Measurements from ENCODE around the gene ASAP2. TPM values are rescaled to one million over a fixed set of nuclear protein-coding genes. Genes with fewer than 3 reads are reported as not detected.

The ASAP2 gene
- total RNA-seq, 4 donors from 2014 or later: 33.2 to 62.1 (median 54.5) TPM

DNA sequence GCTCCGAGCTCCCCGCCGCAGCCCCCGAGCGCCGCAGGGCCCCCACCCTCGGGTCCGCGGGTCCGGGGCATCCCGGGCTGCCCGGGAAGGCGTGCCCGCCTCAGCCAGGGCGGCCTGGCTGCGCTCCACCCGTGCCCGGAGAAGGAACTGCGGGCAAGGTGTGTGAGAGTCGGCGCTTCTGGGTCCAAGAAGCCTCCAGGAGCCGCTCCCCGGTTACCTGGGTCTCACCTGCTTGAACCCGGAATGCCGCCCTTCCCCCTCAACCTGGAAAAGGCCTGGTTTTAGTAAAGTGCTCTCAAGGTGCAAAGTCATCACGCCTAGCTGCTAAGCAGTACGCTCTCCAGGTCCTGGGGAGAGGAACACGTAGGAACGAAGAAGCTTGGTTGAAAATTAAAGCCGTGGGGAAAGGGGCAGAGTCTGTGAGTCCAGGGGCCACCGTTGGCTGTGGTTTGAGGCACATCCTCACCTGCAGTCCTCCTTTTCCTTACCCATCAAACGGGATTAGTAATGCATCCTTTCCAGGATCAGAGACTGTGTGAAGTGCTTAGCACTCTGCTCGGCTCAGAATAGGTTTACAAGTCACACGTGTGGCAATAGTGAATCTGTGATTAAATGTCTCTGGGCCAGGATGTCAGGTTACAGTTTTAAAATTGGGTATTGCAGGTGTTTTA lies 1.2 kb downstream of the ASAP2 start:
- Histone ChIP-seq H3K27me3 (no peaks in the 10 kb centered on the region), H3K36me3 (no peaks in the 10 kb centered on the region), H3K27ac (peak overlapping the region; percentile 93 to 97 (median 95)), H3K9me3 (no peaks in the 10 kb centered on the region), H3K4me1 (peaks cover 13 to 56% (median 44%) of the 10 kb centered on the region in 4 donors), H3K4me3 (peak overlapping the region; percentile 73 to 97 (median 90))
- intact Hi-C loops (cut with DNase I; ENCODE audit: low total_unique reads): loop anchor here (5.0 to 10.0 kb wide), 2 partner anchors 63 to 125 kb away; no protein-coding TSS in a partner anchor
- DNase-seq: peak; percentile 64
- in situ Hi-C loops (cut with MboI; ENCODE audit: low pct_ligation_motif_present in 1 of 4, low pct_unique_long_range_greater_than_20kb in 1 of 4, low sequenced_read_pairs in 3 of 4): loop anchor here in 1 of 4 donors (25.0 kb wide), 1 partner anchor 130 kb away; no protein-coding TSS in a partner anchor
- peak in 2 of 3 donors; percentile 33 to 60 for TF ChIP-seq POLR2AphosphoS5 (IDR thresholded peaks at IDR 0.05)
- TF ChIP-seq EP300 (IDR thresholded peaks at IDR 0.05; ENCODE audit: low read depth): no peak
- peak; percentile 62 for TF ChIP-seq POLR2A (IDR thresholded peaks at IDR 0.05)
- 5 to 6% methylated on average over 4 to 22 of the region's 34 CpGs for WGBS, 2 donors (ENCODE audit: low coverage in 1 of 2)

DNA sequence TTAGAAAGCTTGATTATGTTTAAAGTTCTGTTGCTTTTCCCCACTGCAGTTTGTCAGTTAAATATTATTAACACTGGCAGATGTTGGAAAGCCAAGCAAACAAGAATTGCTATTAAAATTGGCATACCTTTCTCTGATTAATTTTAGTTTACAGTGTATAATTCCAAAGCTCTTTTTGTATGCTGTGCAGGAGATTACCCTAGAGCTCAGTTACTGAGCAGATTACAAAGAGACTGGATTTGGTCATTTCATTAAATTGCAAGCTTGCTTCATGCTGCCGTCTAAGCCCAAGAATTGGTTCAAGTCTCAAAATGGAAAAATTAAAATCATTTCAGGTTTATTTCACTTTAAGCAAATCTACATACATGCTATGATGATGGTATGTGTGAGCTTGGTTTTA lies 2.3 kb downstream of the ASAP2 start:
- Histone ChIP-seq H3K4me1 (peaks cover 19 to 67% (median 53%) of the 10 kb centered on the region in 4 donors), H3K27ac (peak overlapping the region; percentile 93 to 97 (median 95)), H3K4me3 (peak overlapping the region in 2 of 4 donors; percentile 73 to 96), H3K36me3 (no peaks in the 10 kb centered on the region), H3K9me3 (no peaks in the 10 kb centered on the region), H3K27me3 (no peaks in the 10 kb centered on the region)
- no peak for DNase-seq
- in situ Hi-C loops (cut with MboI; ENCODE audit: low pct_ligation_motif_present in 1 of 4, low pct_unique_long_range_greater_than_20kb in 1 of 4, low sequenced_read_pairs in 3 of 4): loop anchor here in 1 of 4 donors (25.0 kb wide), 1 partner anchor 128 kb away; no protein-coding TSS in a partner anchor
- 50 to 53% methylated on average over 1 of the region's 1 CpG for WGBS, 2 donors (ENCODE audit: low coverage in 1 of 2)
- TF ChIP-seq POLR2A (IDR thresholded peaks at IDR 0.05) (no peak), POLR2AphosphoS5 (IDR thresholded peaks at IDR 0.05) (no peak), EP300 (IDR thresholded peaks at IDR 0.05; ENCODE audit: low read depth) (no peak)
- TF ChIP-seq, protein P1, sequence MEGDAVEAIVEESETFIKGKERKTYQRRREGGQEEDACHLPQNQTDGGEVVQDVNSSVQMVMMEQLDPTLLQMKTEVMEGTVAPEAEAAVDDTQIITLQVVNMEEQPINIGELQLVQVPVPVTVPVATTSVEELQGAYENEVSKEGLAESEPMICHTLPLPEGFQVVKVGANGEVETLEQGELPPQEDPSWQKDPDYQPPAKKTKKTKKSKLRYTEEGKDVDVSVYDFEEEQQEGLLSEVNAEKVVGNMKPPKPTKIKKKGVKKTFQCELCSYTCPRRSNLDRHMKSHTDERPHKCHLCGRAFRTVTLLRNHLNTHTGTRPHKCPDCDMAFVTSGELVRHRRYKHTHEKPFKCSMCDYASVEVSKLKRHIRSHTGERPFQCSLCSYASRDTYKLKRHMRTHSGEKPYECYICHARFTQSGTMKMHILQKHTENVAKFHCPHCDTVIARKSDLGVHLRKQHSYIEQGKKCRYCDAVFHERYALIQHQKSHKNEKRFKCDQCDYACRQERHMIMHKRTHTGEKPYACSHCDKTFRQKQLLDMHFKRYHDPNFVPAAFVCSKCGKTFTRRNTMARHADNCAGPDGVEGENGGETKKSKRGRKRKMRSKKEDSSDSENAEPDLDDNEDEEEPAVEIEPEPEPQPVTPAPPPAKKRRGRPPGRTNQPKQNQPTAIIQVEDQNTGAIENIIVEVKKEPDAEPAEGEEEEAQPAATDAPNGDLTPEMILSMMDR (IDR thresholded peaks at IDR 0.05): no peak
- intact Hi-C loops (cut with DNase I; ENCODE audit: low total_unique reads): loop anchor here (5.0 to 10.0 kb wide), 2 partner anchors 64 to 123 kb away; no protein-coding TSS in a partner anchor

- TF ChIP-seq POLR2A (IDR thresholded peaks at IDR 0.05) (no peak), POLR2AphosphoS5 (IDR thresholded peaks at IDR 0.05) (peak in 1 of 3 donors; percentile 3)
- intact Hi-C loops (cut with DNase I; ENCODE audit: low total_unique reads): no loop called here
- H3K36me3 ChIP-seq: no peaks in the 10 kb centered on the region
- in situ Hi-C loops (cut with MboI; ENCODE audit: low pct_ligation_motif_present in 1 of 4, low pct_unique_long_range_greater_than_20kb in 1 of 4, low sequenced_read_pairs in 3 of 4): loop anchor here in 1 of 4 donors (25.0 kb wide), 1 partner anchor 127 kb away; no protein-coding TSS in a partner anchor
- no peak overlapping the region for H3K4me3 ChIP-seq
- WGBS, 2 donors (ENCODE audit: low coverage in 1 of 2): 31 to 39% methylated on average over 2 of the region's 2 CpGs
- no peak for DNase-seq
- peak overlapping the region; percentile 93 to 97 (median 95) for H3K27ac ChIP-seq
- H3K4me1 ChIP-seq: peaks cover 22 to 79% (median 55%) of the 10 kb centered on the region in 4 donors
- no peaks in the 10 kb centered on the region for H3K9me3 ChIP-seq
- no peaks in the 10 kb centered on the region for H3K27me3 ChIP-seq
These were observed 3.4 kb downstream of the ASAP2 start for GRCh38 chr2:9210030-9210429.

DNA sequence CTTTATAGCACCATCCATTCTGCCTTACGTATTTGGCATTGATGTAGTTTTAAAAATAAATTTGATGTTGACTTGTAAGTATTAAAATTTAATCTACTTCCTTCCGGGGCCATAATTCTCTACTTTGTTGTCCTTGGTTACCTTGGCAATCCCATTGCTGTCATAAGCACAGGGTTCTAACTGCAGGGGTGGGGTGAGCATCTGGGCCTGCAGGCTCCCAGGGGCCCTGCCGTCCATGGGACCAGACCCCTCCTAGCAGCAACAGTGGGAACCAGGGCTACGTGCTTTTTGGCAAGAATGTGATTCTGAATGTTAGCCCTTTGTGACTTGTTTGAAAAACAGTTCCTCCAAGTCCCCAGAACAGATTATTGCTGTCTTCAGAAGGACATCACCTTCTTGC lies 4.9 kb downstream of the ASAP2 start:
- Histone ChIP-seq H3K9me3 (no peaks in the 10 kb centered on the region), H3K27me3 (no peaks in the 10 kb centered on the region), H3K4me1 (peaks cover 22 to 80% (median 52%) of the 10 kb centered on the region in 4 donors), H3K27ac (peak overlapping the region; percentile 93 to 97 (median 95)), H3K36me3 (no peaks in the 10 kb centered on the region), H3K4me3 (no peak overlapping the region)
- no peak for DNase-seq
- 17 to 33% methylated on average over 2 to 4 of the region's 4 CpGs for WGBS, 2 donors (ENCODE audit: low coverage in 1 of 2)
- intact Hi-C loops (cut with DNase I; ENCODE audit: low total_unique reads): loop anchor here (1.0 kb wide), 1 partner anchor 28 kb away; no protein-coding TSS in a partner anchor
- in situ Hi-C loops (cut with MboI; ENCODE audit: low pct_ligation_motif_present in 1 of 4, low pct_unique_long_range_greater_than_20kb in 1 of 4, low sequenced_read_pairs in 3 of 4): loop anchor here in 1 of 4 donors (25.0 kb wide), 1 partner anchor 126 kb away; no protein-coding TSS in a partner anchor
- TF ChIP-seq, protein P1 (IDR thresholded peaks at IDR 0.05): no peak
- no peak for TF ChIP-seq POLR2AphosphoS5 (IDR thresholded peaks at IDR 0.05)
- TF ChIP-seq EP300 (IDR thresholded peaks at IDR 0.05; ENCODE audit: low read depth): no peak
- no peak for TF ChIP-seq POLR2A (IDR thresholded peaks at IDR 0.05)

Measured in transverse colon (tissue), 4 donors.